ENCODE results near the gene HSPA12A.

The HSPA12A gene

GRCh38 chr10:116748471-116748870 lies 6.1 kb upstream of the HSPA12A start:
- CTCF ChIA-PET = interaction anchor here (0.9 to 4.4 kb wide), 6 partner anchors 8 to 428 kb away, joined by 3 to 21 read pairs (median 3); no protein-coding TSS in a partner anchor
- DNase-seq (ENCODE audit: low read depth, low spot score) = no peak
- H3K4me3 ChIP-seq (ENCODE audit: low read depth, low read length) = no peak overlapping the region
- POLR2A ChIA-PET = no interaction called here
- TF ChIP-seq CTCF (IDR thresholded peaks at IDR 0.05; ENCODE audit: insufficient read depth, low read length, missing control alignments) = no peak

- CTCF ChIA-PET = interaction anchor here (0.9 to 4.4 kb wide), 6 partner anchors 8 to 428 kb away, joined by 3 to 21 read pairs (median 3); no protein-coding TSS in a partner anchor
Observed at GRCh38 chr10:116748041-116748440, 5.7 kb upstream of the HSPA12A start.

GRCh38 chr10:116747325-116747724 lies 5.0 kb upstream of the HSPA12A start:
- TF ChIP-seq CTCF (IDR thresholded peaks at IDR 0.05; ENCODE audit: insufficient read depth, low read length, missing control alignments) = no peak
- H3K4me3 ChIP-seq (ENCODE audit: low read depth, low read length) = no peak overlapping the region
- CTCF ChIA-PET = interaction anchor here (1.0 to 4.4 kb wide), 5 partner anchors 9 to 429 kb away, joined by 3 to 21 read pairs (median 3); no protein-coding TSS in a partner anchor
- DNase-seq (ENCODE audit: low read depth, low spot score) = no peak
- POLR2A ChIA-PET = no interaction called here

More at GRCh38 chr10:116748041-116748440, 5.7 kb upstream of the HSPA12A start:
- no peak for DNase-seq (ENCODE audit: low read depth, low spot score)
- no peak overlapping the region for H3K4me3 ChIP-seq (ENCODE audit: low read depth, low read length)
- TF ChIP-seq CTCF (IDR thresholded peaks at IDR 0.05; ENCODE audit: insufficient read depth, low read length, missing control alignments) = no peak
- POLR2A ChIA-PET = no interaction called here

- H3K4me3 ChIP-seq (ENCODE audit: low read depth, low read length) = no peak overlapping the region
- CTCF ChIA-PET = interaction anchor here (1.0 to 4.4 kb wide), 4 partner anchors 21 to 430 kb away, joined by 3 to 21 read pairs (median 5); no protein-coding TSS in a partner anchor
- POLR2A ChIA-PET = no interaction called here
- no peak for TF ChIP-seq CTCF (IDR thresholded peaks at IDR 0.05; ENCODE audit: insufficient read depth, low read length, missing control alignments)
- no peak for DNase-seq (ENCODE audit: low read depth, low spot score)
Observed at GRCh38 chr10:116744885-116745284, 2.5 kb upstream of the HSPA12A start.

GRCh38 chr10:116744163-116744753 lies 1.9 kb upstream of the HSPA12A start:
- no peak for DNase-seq (ENCODE audit: low read depth, low spot score)
- no peak overlapping the region for H3K4me3 ChIP-seq (ENCODE audit: low read depth, low read length)
- CTCF ChIA-PET = interaction anchor here (1.8 to 2.6 kb wide), 2 partner anchors 22 to 61 kb away, joined by 4 to 7 read pairs; no protein-coding TSS in a partner anchor
- no peak for TF ChIP-seq CTCF (IDR thresholded peaks at IDR 0.05; ENCODE audit: insufficient read depth, low read length, missing control alignments)
- POLR2A ChIA-PET = no interaction called here

GRCh38 chr10:116743266-116744064 lies 1.1 kb upstream of the HSPA12A start:
- ChIA-PET CTCF (interaction anchor here (0.6 to 2.6 kb wide), 7 partner anchors 12 to 61 kb away, joined by 3 to 7 read pairs (median 4); no protein-coding TSS in a partner anchor), POLR2A (interaction anchor here (1.1 to 1.4 kb wide), 3 partner anchors 21 to 34 kb away, joined by 3 read pairs; no protein-coding TSS in a partner anchor)
- peak overlapping the region; percentile 68 for H3K4me3 ChIP-seq (ENCODE audit: low read depth, low read length)

More at GRCh38 chr10:116743266-116744064, 1.1 kb upstream of the HSPA12A start:
- TF ChIP-seq CTCF (IDR thresholded peaks at IDR 0.05; ENCODE audit: insufficient read depth, low read length, missing control alignments) = no peak
- no peak for DNase-seq (ENCODE audit: low read depth, low spot score)

Measured in AG04449 (cell line).